Tongue (tissue), 2 donors: ENCODE measurements around the gene LSP1. TPM values are rescaled to one million over a fixed set of nuclear protein-coding genes. Genes with fewer than 3 reads are reported as not detected.
"Not testable (repeated sequence)": the region's sequence is repeated elsewhere in the genome, so short reads cannot be mapped to it uniquely, and the experiment has no call there.

Source experiments
- DNase-seq: peaks from one replicate; pipeline ENCODE4 v3.0.0-alpha.2; 2015
- total RNA-seq: library from RNA; depleted of rRNA; stranded (reverse); fragments of >200 nt; gene quantifications from one replicate; pipeline ENCODE4 v1.2.3, GENCODE V29; 2014

The LSP1 gene, protein sequence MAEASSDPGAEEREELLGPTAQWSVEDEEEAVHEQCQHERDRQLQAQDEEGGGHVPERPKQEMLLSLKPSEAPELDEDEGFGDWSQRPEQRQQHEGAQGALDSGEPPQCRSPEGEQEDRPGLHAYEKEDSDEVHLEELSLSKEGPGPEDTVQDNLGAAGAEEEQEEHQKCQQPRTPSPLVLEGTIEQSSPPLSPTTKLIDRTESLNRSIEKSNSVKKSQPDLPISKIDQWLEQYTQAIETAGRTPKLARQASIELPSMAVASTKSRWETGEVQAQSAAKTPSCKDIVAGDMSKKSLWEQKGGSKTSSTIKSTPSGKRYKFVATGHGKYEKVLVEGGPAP
- 84.2 TPM for total RNA-seq

DNA sequence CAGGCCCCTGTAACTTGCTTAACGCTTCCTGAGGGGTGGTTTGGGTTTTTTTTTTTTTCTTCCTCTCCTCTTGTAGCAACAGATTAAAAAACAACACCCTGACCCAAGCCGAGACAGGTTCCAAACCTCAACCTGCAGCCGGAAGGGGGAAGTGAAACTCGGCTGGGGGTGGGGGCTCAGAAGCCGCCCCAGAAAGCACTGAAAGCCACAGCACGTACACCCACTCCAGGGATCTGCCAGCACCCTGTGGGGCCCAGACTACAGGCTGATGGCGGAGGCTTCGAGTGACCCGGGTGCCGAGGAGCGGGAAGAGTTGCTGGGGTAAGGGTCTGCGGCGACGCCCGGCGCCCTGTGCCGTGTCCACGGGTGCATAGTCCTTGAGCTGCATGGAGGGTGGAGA lies at the start of gene LSP1:
Gene LSP1 (plus strand): TSS at position 208 of the 400 bp plus-strand sequence. CDS start 61 bp downstream, at position 269.
- no peak for DNase-seq

DNA sequence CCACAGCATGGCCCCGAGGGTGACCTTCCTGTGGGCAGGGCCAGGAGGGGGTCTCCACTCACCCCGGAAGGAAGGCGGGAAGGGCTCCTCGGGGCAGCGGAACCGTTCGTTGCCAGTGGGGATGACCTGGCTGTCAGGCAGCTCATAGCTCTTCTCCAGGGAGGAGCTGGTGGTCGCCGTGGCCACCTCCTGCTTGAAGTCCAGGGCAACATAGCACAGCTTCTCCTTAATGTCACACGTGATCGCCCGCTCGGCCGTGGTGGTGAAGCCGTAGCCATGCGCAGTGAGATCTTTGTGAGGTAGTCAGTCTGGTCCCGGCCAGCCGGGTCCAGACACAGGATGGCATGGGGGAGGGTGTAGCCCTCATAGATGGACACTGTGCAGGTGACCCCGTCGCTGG lies 49.6 kb upstream of the LSP1 start:
- DNase-seq: no peak

DNA sequence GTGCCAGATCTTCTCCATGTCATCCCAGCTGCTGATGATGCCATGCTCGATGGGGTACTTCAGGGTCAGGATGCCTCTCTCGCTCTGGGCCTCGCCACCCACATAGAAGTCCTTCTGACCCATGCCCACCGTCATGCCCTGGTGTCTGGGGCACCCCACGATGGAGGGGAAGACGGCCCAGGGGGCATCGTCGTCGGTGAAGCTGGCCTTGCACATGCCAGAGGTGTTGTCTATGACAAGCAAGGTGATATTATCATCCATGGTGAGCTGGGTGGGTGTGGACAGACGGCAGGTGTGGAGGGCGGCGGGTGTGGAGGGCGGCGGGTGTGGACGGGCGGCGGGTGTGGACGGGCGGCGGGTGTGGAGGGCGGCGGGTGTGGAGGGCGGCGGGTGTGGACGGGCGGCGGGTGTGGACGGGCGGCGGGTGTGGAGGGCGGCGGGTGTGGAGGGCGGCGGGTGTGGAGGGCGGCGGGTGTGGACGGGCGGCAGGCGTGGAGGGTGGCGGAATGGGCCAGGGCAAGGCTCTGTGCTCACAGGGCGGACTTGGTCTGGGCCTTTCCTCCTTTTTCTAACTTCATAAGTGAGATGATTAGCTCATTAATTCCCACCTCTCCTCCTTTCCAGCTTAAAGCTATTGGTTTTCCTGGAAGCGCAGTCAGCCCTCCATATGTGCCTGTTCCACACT lies 48.9 kb upstream of the LSP1 start:
- DNase-seq: not testable (repeated sequence)

DNA sequence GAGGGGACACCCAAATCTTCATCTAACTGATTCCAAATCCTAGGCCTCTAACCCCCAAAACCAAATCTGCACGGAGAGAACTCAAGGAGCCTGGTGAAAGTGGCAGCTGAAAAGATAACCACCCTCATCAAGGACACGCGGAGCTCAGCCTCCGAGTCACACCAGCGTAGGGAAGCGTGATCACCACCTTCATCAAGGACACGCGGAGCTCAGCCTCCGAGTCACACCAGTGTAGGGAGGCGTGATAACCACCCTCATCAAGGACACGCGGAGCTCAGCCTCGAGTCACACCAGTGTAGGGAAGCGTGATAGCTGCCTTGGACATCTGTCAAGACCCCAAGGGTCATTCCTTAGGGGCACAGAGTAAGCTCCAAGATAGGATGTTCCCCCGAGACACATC lies 47.4 kb upstream of the LSP1 start:
- no peak for DNase-seq

DNA sequence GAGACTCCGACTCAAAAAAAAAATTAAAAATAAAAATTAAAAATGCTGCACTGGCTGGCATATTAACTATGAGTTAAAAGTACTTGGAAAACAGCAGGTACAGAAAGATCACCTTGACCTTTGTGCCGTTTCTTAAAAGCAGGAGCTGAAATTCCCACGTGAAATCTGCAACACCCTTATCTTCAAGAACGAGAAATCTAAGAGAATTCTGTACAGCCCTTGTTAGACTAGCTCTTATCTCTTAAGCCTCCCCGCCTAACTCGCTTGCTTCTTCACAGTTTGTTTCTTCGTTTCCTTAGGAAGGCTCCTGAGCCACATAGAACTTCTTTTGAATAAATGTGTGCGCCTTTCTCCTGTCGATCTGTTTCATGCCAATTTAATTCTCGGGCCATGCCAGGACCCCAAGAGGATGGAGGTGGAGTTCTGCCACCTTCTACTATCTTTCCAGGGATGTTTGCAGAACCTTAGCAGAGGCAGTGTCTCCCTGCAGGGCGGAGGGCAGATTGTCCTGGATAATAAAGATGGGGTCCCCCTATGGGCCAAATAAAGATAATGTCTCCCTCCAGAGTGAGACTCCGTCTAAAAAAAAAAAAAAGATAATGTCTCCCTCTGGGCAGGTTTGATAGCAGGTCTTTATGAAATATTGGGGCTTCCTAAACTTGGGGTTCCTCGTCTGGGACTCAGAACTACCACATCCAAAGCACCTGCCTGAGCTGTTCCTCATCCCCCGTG lies 45.5 kb upstream of the LSP1 start:
- DNase-seq: no peak

DNA sequence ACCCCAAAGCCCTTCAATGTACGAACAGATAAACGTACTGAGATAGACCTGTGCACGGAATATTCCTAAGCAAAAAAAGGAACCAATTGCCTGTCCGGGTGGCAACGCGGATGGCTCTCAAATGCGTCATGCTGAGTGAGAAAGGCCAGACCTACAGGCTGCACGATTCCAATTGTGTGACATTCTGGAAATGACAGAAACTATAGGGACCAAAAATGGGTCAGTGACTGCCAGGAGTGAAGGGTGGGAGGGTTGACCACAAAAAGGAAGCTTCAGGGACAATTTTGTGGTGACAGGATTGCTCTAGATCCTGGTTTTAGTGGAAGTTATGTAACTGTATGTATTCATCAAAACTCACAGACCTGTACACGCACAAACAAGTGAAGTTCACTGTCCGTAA lies 42.1 kb upstream of the LSP1 start:
- no peak for DNase-seq

DNA sequence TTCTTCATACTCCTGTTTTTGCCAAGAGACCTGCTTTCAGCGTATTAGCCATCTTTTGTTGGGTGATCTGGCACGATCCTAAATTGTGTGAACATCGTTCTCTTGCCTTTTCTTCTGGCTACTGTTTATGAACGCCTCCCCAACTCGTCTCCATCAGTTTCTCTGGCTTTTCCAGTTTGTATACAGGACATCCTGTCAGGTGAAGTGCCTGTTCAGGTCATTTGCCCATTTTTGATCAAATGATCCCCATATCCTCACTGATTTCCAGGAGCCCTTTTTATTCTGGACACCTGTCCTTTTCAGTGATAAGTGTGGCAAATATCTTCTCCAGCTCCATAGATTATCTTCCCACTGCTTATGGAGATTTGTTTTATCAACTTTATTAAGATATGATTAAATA lies 40.6 kb upstream of the LSP1 start:
- no peak for DNase-seq

DNA sequence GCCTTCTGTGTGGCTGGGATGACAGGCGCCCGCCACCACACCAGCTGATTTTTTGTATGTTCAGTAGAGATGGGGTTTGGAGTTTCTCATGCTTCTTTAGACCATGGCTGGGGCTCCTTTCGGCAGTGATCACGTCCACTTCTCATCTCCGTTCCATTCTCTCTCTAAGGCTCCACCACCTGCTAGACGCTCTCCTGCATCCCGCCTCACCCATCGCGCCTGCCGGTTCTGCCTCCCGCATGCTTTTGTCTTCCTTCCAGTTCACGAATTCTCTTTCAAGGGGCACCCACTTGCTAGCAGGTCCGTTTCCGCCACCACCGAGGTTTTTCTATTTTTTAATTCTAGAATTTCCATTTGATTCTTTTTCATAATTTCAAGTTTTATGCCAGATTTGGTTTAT lies 40.1 kb upstream of the LSP1 start:
- no peak for DNase-seq

DNA sequence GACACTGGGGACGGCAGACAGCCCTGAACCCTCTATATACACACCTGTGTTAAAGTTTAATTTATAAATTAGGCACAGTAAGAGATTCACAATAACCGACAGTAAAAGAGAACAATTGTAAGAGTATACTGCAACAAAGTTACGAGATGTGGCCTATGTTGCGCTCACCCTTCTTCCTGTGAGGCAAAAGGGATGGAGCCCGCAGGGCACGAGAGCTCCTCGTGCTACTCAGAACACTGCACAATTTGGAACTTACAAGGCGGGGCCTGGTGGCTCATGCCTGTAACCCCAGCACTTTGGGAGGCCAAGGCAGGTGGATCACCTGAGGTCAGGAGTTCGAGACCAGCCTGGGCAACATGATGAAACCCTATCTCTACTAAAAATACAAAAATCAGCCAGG lies 39.5 kb upstream of the LSP1 start:
- DNase-seq: not testable (repeated sequence)

DNA sequence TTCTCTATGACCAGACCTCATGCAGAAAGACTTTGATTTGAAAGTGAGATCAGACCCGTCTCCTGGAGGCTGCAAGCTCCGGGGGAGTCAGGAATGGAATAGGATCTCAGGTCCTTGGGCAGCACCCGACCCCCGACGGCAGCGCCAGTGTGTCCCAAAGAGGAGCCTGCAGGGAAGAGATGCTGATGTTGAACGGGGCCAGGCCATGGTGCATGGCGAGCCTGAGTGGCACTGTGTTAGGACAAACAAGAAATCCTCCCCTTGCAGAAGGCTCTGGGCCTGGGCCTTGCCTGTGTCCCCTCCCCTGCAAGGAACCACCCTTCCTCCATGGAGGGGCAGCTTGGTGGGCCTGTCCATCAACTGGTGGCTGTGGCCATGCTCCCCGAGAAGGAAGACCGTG lies 38.2 kb upstream of the LSP1 start:
- no peak for DNase-seq

DNA sequence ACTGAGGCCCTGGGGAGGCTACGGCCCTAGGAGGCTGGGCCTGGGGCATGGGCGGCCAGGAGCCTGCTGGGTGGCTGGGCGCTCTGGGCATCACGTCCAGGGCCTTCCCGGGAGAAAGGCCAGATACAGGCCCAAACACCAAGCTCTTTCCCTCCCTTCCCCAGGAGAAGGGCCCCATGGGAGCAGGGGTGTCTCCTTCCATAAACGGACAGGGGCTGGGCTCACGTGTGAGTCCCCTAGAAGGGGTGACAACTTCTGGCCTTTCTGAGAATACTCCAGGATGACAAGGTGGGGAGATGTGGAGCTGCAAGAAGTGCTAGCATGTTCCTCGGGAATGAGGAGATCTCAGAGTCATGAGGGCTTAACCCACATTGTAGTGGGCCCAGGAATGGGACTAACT lies 37.6 kb upstream of the LSP1 start:
- DNase-seq: no peak

DNA sequence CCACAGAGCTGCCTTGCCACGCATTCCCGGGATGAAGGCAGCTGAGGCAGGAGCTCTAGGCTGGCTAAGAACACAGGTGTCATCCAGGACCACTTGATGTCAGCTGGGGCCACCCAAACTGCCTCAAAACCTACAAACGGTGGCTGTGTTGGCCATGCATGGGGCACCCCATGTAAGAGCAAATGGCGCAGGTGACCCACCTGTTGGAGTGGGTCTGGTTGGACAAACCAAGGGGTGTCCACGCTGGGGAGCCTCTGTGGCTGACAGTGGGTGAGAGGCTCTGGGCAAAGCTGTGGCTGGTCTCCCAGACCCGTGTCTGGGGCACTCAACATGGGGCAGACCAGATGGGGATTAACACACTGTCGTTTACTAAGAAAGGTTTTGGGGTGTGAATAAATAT lies 37.1 kb upstream of the LSP1 start:
- no peak for DNase-seq

DNA sequence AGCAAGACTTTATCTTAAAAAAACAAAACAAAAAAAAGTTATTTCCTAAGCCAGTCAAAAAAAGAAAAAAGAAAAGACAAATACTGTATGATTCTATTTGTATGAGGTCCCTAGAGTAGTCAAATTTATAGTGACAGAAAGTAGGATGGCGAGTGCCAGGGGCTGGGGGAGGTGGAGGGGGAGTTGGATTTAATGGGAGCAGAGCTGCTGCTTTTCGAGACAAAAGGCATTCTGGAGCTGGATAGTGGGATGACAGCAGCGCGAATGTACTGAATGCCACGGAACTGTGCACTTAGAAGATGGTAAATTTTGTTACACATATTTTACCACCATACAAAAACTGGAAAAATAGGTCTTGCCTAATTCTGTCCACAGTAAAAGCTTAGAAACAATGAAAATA lies 35.9 kb upstream of the LSP1 start:
- DNase-seq: no peak

DNA sequence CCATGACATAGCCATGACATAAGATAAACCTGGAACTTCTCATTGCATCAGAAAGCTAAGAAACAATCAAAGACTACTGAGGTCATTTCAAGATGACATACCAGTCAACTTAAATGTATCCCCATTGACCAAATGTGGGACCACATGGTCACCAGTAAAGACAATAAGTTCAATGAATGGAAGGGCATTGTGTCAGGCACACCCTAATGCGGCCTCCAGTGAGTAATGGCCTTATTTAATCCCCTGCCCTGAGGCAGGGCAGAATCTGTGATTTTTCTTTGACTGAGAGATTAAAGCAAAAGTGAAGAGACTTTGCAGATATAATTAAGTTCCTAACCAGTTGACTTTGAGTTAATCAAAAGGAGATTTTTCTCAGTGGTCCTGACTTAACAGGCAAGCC lies 35.4 kb upstream of the LSP1 start:
- no peak for DNase-seq

DNA sequence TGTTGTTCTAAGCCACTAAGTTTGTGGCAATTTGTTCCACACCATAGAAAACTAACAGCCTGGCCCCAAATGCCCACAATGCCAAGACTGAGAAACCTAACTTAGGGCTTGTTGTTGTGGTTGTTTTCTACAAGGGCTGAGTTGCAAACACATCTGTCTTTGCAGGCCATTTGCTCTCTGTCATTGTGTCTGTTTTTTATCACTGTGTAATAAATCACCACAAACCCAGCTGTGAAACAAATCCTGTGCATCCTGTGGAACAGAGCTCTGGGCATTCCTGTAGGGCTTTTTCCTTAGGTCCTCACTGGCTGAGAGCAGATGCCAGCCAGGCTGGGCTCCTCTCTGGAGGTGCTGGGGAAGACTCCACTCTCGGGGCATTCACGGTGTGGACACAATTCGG lies 33.8 kb upstream of the LSP1 start:
- no peak for DNase-seq

DNA sequence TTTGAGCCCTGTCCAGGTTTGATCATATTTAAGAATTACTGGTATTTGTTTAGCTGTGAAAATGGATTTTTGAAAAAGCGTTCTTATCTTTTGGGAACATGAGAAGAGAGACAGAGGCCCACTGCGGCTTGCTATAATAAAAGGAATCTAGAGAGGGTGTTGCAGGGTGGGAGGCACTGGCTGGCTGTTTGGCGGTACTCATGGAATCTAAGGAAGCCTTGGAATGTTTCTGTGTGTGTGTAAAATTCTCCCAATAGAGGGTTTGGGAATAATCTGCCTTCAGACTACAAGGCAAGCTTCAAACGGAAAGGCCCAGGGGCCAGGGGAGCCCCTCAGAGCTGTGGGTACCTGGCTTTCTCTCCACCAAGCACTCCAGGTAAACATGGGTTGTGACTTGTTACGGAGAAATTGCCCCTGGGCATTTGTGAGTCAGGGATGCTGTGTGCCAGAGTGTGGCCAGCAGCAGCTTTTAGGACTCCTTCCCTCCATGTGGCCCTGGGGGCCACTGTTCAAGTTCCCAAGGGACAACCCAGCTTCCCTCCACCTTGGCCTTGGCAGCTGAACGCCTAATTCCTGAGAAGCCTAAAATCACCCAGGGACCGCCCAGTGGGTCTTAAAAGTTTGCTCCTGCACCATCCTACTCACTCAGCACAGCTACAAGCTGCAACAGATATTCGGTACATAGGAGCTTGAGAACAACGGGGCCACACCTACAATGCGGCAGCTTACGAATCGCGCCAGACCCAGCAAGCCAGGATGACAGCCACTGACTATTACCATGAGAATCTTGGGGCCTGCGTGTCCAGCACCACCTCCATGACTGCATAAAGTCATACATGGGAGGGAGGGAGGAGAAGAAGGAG lies 32.2 kb upstream of the LSP1 start:
- no peak for DNase-seq

DNA sequence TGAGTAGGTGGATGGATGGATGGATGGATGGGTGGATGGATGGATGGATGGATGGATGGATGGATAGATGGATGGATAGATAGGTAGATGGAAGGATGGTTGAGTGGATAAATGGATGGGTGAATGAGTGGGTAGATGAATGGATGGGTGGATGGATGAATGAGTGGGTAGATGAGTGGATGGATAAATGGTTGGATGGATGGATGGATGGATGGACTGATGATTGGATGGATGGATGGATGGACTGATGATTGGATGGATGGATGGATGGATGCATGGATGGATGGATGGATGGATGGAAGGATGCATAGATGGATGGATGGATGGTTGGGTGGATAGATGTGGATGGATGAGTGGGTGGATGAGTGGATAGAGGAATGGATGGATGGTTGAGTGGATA lies 31.3 kb upstream of the LSP1 start:
- no peak for DNase-seq

DNA sequence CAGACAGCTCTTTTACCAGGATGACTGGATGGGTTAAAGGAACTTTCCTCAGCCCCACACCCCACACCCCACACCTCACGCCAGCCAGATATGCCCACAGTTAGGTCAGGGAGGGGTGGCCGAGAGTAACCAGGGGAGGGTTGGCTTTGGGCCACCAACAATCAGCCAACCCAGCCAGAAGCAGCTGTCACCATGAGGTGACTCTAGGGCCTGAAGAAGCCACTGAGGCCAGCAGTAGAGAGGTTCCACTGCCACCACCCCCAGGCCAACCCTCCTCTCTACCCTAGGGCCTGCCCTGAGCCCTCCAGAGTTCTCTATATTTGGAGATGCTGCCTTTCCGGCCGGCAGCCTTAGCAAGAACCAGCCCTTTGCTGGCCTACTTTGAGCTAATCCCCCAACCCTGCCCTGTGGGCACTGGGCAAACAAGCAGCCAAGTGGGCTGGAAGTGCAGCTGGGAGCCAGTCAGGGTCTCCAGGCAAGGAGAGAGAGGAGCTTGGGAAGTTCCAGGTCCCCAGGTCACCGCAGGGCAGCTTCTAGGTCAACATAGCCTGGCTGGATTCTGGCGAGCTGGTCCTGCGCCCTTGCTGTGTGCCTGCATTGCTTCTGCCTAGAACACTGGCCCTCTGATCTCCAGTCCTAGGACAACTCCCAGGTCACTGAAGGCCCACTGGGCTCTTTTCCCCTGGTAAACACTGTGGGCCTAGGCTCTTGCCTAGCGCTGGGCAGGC lies 30.1 kb upstream of the LSP1 start:
- DNase-seq: no peak

DNA sequence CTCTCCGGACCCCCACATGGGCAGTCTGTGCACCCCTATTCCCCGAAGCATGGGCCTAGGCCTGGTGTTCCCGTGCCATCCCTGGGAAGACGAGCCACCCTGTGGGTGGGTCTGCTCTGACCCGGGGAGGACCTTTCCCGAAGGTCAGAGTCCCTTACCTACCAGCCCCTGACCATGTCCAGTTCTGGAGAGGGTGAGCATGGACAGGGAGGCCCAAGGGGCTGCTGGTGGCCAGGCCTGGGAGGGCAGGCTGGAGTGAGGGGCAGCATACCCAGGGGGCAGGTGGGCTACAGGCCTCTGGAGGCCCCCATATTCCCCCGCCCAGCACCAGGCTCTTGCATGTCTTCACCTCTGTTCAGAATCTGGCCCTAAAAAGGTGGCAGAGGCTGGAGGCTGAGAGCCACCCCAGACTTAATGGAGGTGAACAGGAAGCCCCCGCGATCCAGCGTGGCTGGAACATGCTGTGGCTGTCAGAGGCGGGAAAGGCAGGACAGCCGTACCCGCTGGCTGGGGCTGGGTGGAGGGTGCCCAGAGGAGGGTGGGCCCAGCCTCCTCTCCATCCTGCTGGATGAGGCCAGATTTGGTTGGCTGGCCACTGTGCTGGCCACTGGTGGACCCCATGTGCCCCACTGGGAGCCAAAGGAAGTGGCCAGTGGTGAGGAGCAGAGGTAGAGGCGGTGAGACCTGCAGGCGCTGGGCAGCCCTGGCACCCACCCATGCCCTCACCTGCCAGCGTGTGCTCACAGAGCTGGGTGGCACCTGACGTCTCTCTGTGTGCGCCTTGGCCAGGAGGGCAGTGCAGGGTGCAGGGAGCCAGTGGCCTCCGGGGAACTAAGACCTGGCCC lies 29.3 kb upstream of the LSP1 start:
- DNase-seq: no peak

DNA sequence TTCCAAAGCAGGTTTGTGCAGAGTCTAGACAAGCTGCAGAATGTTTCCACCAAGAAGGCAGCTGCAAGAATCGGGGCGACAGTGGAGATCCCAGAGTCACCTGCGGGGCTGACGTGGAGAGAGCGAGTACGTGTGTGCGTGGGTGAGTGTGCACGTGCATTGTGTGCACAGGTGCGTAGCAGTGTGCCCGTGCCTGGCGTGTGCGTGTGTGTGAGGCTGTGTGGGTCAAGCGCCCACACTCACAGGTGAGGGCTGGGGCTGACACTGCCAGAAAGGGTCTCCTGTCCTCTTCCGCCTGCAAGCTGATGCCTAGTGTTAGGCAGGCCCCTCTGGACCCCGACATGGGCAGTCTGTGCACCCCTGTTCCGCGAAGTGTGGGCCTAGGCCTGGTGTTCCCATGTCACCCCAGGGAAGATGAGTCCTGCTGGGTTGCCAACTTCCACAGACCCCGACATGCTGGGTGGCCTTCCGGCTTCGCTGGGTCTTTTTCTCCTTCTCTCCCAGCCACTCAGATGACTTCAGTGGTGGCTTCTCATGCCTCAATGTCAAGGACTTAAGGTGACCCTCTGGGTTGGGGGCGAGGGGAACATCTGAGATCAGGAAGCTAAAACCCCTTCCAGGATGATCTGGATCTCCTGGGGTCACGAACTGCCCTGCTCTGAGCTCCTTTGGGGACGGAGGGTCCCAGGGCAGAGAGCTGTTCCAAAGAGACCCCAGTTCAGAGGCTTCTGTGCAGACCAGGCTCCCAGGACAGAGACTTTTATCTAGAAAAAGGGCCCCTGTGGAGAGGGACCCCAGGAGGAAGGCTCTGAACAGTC lies 28.5 kb upstream of the LSP1 start:
- DNase-seq: no peak
